T-helper 9 cell (primary cell): ENCODE data around the gene CTSE.

Experiments
- DNase-seq: peaks from one replicate; pipeline ENCODE4 v3.0.0-alpha.2; 2020

The CTSE gene

GRCh38 chr1:205967554-205968335 lies 56.0 kb downstream of the CTSE start:
- DNase-seq = no peak

DNA sequence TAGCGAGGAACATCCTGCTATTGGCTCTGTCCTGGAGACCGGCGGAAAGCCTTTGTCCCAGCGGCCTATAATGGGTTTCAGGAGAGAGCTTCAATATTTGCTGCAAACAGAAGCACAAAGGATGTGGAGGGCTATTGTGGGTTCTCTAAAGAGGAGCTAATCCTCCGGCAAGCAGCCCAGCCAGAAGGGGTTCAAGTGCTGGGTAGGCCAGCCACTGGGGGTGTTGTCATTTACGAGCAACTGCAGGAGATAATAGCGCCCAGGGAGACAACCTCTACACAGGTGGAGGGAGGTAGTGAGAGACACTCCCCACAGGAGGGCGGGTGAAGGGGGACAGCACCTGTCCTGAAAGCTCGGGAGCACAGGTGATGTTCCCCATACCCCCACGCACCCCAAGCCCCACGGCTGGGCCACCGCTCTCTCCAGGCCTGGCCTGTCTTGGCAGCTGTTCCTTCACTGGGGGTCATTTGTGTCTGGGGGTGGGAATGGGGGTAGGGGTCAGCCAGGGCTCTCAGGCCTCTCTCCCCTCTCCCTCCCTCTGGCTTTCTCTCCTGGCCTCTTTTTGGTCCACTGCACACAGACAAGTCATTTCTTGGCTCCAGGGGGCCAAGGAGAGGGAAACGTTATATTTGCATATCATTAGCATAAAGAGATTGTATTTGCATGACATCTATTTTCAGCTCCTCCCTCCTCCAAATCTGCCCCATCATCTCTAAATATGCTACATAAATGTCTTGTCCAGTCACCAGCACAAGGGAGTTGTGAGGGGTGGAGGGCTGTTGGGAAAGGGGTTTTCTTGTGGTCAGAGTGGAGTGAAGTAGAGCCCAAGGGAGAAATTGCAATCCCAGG lies 58.4 kb downstream of the CTSE start:
- no peak for DNase-seq

DNA sequence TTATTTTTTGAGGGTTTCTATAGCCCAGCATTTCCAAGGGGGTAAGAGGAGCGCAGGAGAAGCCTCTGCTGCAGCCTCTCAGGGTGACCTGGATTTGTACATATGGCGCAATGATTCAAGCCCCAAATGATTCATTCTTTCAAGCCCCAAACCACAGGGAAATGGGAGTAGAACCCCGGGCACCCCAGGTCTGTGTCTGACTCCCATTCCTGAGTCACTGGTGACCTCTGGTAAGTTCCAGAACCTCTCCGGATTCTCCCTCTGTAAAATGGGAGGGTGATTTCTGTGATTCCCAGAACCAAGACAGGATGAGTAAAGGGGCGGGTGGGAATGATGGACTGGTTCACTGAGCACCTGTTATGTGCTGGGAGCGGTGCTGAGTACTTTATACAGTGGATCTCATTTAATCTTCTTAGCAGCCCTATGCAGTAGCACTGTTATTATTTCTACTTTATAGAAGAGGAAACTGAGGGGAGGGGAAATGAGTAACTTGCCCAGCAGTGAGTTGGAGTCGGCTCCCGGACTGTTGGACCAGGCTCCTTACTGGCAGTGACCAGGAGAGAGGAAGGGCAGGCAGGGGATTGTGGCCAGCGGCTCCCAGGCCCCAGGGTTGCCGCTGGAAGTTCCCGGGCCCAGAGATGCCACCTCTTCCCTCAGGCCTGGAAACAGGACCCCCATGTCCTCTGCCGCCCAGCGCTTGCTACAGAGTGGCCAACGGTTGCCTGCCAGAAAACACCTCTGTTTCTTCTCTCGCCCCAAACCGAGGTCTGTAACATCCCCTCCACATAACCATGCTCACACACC lies 60.1 kb downstream of the CTSE start:
- no peak for DNase-seq

- no peak for DNase-seq
Measured at GRCh38 chr1:205962821-205963221, 60.9 kb downstream of the CTSE start.

DNA sequence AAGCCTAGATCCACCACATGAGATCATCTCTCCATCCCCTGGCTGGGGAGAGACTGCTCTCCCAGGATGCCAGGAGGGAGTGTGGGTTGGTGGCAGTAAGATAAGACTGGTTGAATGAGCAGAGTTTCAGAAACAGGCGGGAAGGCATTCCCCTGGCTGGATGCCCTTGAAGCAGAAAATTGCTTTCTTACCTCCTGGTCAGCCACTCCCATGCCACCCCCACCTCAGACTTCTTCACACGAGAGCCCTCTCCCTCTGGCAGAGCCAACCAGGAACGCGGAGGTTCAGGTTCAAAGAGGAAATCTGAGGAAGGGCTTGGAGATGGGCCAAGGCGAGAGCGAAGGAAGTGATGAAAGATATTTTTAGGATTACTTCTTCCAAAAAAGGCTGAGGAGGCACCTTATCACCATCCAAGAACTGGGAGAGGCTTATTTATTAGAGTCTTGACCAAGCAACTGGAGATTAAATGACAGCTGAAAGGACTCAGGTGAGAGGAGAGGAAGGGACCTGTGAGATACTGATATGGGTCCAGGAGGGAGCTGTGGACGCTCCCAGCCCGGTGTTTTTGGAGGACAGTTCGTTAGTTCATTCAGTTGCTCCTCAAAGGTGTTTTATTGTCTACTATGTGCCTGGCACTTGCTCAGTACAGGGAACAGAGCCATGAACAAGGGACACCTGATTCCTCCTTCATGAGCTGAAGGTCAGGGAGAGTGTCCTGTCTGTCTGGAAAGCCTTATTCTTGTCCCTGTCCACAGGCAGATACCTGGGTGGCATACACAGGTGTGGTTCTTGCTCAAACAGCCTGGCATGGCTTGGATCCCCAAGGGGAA lies 61.5 kb downstream of the CTSE start:
- DNase-seq = no peak

GRCh38 chr1:205961405-205961804 lies 62.3 kb downstream of the CTSE start:
- DNase-seq = no peak

- DNase-seq = no peak
Measured at GRCh38 chr1:205959789-205960188, 63.9 kb downstream of the CTSE start.
